Loucy (cell line): ENCODE data around the gene CNTNAP2.
"Not testable (repeated sequence)": the region's sequence is repeated elsewhere in the genome, so short reads cannot be mapped to it uniquely, and the experiment has no call there.

Experiments used
- H2AFZ ChIP-seq: fragments of 200-600 bp; sonication (generic); 2 replicates; pipeline ENCODE4 v1.6.0; 2016; ENCODE audit warnings: antibody characterized with exemption, mild to moderate bottlenecking, low read length, moderate library complexity
- H3F3A ChIP-seq: fragments of 200-600 bp; 2 replicates; pipeline ENCODE4 v1.6.0; 2016; ENCODE audit warnings: antibody characterized with exemption, low read depth, mild to moderate bottlenecking
- H3K27me3 ChIP-seq: fragments of 200-600 bp; sonication (generic); 2 replicates; pipeline ENCODE4 v1.6.1; 2014; ENCODE audit warnings: low read length, mild to moderate bottlenecking; ENCODE audit not compliant: insufficient read depth, poor library complexity, severe bottlenecking
- H3K36me3 ChIP-seq: fragments of 200-600 bp; sonication (generic); 2 replicates; pipeline ENCODE4 v1.6.1; 2016; ENCODE audit warnings: low read length; ENCODE audit not compliant: insufficient read depth
- H3K4me1 ChIP-seq: fragments of 200-600 bp; sonication (generic); 2 replicates; pipeline ENCODE4 v1.5.1; 2014; ENCODE audit warnings: low read length, mild to moderate bottlenecking; ENCODE audit not compliant: insufficient read depth, poor library complexity, severe bottlenecking
- H3K4me2 ChIP-seq: fragments of 200-600 bp; sonication (generic); 2 replicates; pipeline ENCODE4 v1.6.0; 2014; ENCODE audit warnings: antibody characterized with exemption, low read length, low read depth, mild to moderate bottlenecking; ENCODE audit not compliant: poor library complexity, severe bottlenecking
- H3K4me3 ChIP-seq: fragments of 200-600 bp; sonication (generic); 2 replicates; pipeline ENCODE4 v1.5.1; 2014; ENCODE audit warnings: low read length, mild to moderate bottlenecking, mixed read lengths; ENCODE audit not compliant: poor library complexity, severe bottlenecking
- H3K79me2 ChIP-seq: fragments of 200-600 bp; sonication (generic); 2 replicates; pipeline ENCODE4 v1.6.1; 2014; ENCODE audit warnings: low read length; ENCODE audit not compliant: insufficient read depth
- H3K9ac ChIP-seq: fragments of 200-600 bp; sonication (generic); 2 replicates; pipeline ENCODE4 v1.6.0; 2014; ENCODE audit warnings: mild to moderate bottlenecking, low read depth, low read length, moderate library complexity; ENCODE audit not compliant: poor library complexity, severe bottlenecking
- H3K9me2 ChIP-seq: fragments of 200-600 bp; sonication (generic); replicated peaks from 2 replicates; pipeline ENCODE4 v1.6.1; 2016; ENCODE audit warnings: low read depth, low read length, mixed read lengths
- H3K9me3 ChIP-seq: fragments of 200-600 bp; sonication (generic); 2 replicates; pipeline ENCODE4 v1.6.1; 2014; ENCODE audit warnings: mild to moderate bottlenecking, antibody characterized with exemption, low read length, low read depth; ENCODE audit not compliant: insufficient read depth
- H4K20me1 ChIP-seq: fragments of 200-600 bp; sonication (generic); 2 replicates; pipeline ENCODE4 v1.6.0; 2014; ENCODE audit warnings: antibody characterized with exemption, low read length, mild to moderate bottlenecking; ENCODE audit not compliant: insufficient read depth, poor library complexity, severe bottlenecking
- EZH2phosphoT487 ChIP-seq: fragments of 200-600 bp; IDR thresholded peaks from 2 replicates; pipeline ENCODE4 v1.6.1; 2018; ENCODE audit warnings: antibody characterized with exemption, mild to moderate bottlenecking, moderate library complexity, borderline replicate concordance
- TF ChIP-seq, protein P1 (sequence below): fragments of 200-600 bp; sonication (generic); conservative IDR thresholded peaks from 2 replicates; pipeline ENCODE4 v1.5.1; 2014; ENCODE audit warnings: mild to moderate bottlenecking, antibody characterized with exemption, low read length

CNTNAP2 gene

DNA sequence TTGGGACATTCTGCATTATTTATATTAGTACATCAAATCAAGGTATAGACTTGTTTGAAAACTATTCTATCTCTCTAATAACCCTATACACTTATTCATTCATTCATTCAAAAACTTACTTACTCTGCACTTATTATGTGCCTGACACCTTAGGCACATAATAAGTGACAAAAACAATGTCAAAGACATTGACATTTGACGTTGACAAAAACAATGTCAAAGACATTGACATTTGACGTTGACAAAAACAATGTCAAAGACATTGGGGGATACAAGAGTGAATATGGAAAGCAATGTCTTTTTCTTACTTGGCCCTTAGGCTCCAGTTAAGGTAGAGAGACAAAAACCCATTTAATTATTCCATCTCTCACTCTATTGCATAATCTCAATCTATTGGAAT, 116.0 kb downstream of the CNTNAP2 start:
- H3K4me3 ChIP-seq: no peak overlapping the region
- H3F3A ChIP-seq: no peaks in the 10 kb centered on the region
- no peak overlapping the region for H2AFZ ChIP-seq
- no peaks in the 10 kb centered on the region for H3K9me2 ChIP-seq
- no peaks in the 10 kb centered on the region for H3K27me3 ChIP-seq
- H3K79me2 ChIP-seq: no peaks in the 10 kb centered on the region
- no peaks in the 10 kb centered on the region for H4K20me1 ChIP-seq
- no peak overlapping the region for H3K4me2 ChIP-seq
- H3K9ac ChIP-seq: no peak overlapping the region
- H3K9me3 ChIP-seq: no peaks in the 10 kb centered on the region
- H3K36me3 ChIP-seq: no peaks in the 10 kb centered on the region
- TF ChIP-seq, protein P1, sequence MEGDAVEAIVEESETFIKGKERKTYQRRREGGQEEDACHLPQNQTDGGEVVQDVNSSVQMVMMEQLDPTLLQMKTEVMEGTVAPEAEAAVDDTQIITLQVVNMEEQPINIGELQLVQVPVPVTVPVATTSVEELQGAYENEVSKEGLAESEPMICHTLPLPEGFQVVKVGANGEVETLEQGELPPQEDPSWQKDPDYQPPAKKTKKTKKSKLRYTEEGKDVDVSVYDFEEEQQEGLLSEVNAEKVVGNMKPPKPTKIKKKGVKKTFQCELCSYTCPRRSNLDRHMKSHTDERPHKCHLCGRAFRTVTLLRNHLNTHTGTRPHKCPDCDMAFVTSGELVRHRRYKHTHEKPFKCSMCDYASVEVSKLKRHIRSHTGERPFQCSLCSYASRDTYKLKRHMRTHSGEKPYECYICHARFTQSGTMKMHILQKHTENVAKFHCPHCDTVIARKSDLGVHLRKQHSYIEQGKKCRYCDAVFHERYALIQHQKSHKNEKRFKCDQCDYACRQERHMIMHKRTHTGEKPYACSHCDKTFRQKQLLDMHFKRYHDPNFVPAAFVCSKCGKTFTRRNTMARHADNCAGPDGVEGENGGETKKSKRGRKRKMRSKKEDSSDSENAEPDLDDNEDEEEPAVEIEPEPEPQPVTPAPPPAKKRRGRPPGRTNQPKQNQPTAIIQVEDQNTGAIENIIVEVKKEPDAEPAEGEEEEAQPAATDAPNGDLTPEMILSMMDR: no peak
- TF ChIP-seq EZH2phosphoT487: no peak
- H3K4me1 ChIP-seq: no peaks in the 10 kb centered on the region

DNA sequence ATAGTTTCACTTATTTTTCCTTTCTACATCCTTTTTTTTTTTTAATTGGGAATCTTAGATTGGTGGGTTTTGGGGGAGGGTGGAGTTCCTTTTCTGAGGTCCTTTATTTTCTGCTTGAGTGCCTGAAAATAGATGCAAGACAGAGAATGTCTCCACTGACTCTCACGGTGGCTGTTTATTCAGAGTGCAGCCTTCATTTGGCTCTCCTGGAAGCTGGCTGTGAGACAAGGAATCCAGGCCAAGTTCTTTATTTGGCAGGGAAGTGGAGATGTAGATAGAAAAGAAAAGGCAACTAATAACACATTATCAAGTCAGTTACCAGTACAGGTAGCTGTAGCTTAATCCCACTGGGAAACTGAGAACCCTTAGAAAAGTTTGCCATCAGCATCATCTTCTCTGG, 118.6 kb downstream of the CNTNAP2 start:
- Histone ChIP-seq H3K79me2 (no peaks in the 10 kb centered on the region), H3K9me2 (no peaks in the 10 kb centered on the region), H3K4me3 (no peak overlapping the region), H3K36me3 (no peaks in the 10 kb centered on the region), H3F3A (no peaks in the 10 kb centered on the region), H3K4me1 (no peaks in the 10 kb centered on the region), H2AFZ (no peak overlapping the region), H3K27me3 (no peaks in the 10 kb centered on the region), H3K9me3 (no peaks in the 10 kb centered on the region), H3K4me2 (no peak overlapping the region), H4K20me1 (no peaks in the 10 kb centered on the region), H3K9ac (no peak overlapping the region)
- no peak for TF ChIP-seq EZH2phosphoT487
- TF ChIP-seq, protein P1: no peak

GRCh38 chr7:146242661-146243060, 126.1 kb downstream of the CNTNAP2 start:
- Histone ChIP-seq H3K4me2 (no peak overlapping the region), H3K9me3 (no peaks in the 10 kb centered on the region), H3K79me2 (no peaks in the 10 kb centered on the region), H3K9me2 (no peaks in the 10 kb centered on the region), H3K36me3 (no peaks in the 10 kb centered on the region), H3K4me3 (no peak overlapping the region), H4K20me1 (no peaks in the 10 kb centered on the region), H3K4me1 (no peaks in the 10 kb centered on the region), H3K27me3 (no peaks in the 10 kb centered on the region), H3K9ac (no peak overlapping the region), H2AFZ (no peak overlapping the region), H3F3A (no peaks in the 10 kb centered on the region)
- TF ChIP-seq, protein P1: no peak

- H3K9ac ChIP-seq, H3K79me2 ChIP-seq, H3K36me3 ChIP-seq, H4K20me1 ChIP-seq, H2AFZ ChIP-seq, H3K9me2 ChIP-seq, H3F3A ChIP-seq, H3K27me3 ChIP-seq, H3K9me3 ChIP-seq, H3K4me2 ChIP-seq, H3K4me1 ChIP-seq, H3K4me3 ChIP-seq: not testable (repeated sequence)
Observed at GRCh38 chr7:146247991-146248390, 131.4 kb downstream of the CNTNAP2 start.

DNA sequence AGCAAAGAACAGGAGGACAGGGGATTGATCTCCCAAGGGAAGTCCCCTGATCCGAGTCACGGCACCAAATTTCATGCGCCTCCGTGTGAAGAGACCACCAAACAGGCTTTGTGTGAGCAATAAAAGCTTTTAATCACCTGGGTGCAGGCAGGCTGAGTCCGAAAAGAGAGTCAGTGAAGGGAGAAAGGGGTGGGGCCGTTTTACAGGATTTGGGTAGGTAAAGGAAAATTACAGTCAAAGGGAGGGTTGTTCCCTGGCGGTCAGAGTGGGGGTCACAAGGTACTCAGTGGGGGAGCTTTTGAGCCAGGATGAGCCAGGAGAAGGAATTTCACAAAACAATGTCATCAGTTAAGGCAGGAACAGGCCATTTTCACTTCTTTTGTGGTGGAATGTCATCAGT, 132.1 kb downstream of the CNTNAP2 start:
- H3K79me2 ChIP-seq, H3K9me2 ChIP-seq, H3K36me3 ChIP-seq, H3K4me2 ChIP-seq, H3K27me3 ChIP-seq, H2AFZ ChIP-seq, H3F3A ChIP-seq, H3K4me1 ChIP-seq, H3K9ac ChIP-seq, H3K4me3 ChIP-seq, H4K20me1 ChIP-seq, H3K9me3 ChIP-seq: not testable (repeated sequence)
